Neural cell (in vitro differentiated cells): ENCODE measurements around the gene ERVMER34-1. TPM values are rescaled to one million over a fixed set of nuclear protein-coding genes. Genes with fewer than 3 reads are reported as not detected.

Source experiments
- H2AFZ ChIP-seq: fragments of 200-600, 300-800 bp; sonication (generic), shearing (Covaris generic); 2 replicates; pipeline ENCODE4 v1.6.0; 2014; ENCODE audit warnings: low read depth, mild to moderate bottlenecking, antibody characterized with exemption, low read length, moderate library complexity
- H3F3A ChIP-seq: fragments of 200-600 bp; shearing (Covaris generic); 2 replicates; pipeline ENCODE4 v1.6.1; 2016; ENCODE audit warnings: mild to moderate bottlenecking, moderate library complexity, mixed read lengths, antibody characterized with exemption, low read length; ENCODE audit not compliant: insufficient read depth, poor library complexity, severe bottlenecking
- H3K27ac ChIP-seq: fragments of 200-600, 300-800 bp; sonication (generic), shearing (Covaris generic); 2 replicates; pipeline ENCODE4 v1.5.1; 2014; ENCODE audit warnings: mild to moderate bottlenecking, low read length, moderate library complexity
- H3K27me3 ChIP-seq: fragments of 300-800, 200-600 bp; sonication (generic), shearing (Covaris generic); 2 replicates; pipeline ENCODE4 v1.6.0; 2014; ENCODE audit warnings: mild to moderate bottlenecking, low read depth, low read length, moderate library complexity; ENCODE audit not compliant: insufficient read depth
- H3K36me3 ChIP-seq: fragments of 300-800, 200-600 bp; sonication (generic), shearing (Covaris generic); 2 replicates; pipeline ENCODE4 v1.5.1; 2014; ENCODE audit warnings: mild to moderate bottlenecking, antibody characterized with exemption, low read length, moderate library complexity; ENCODE audit not compliant: insufficient read depth
- H3K4me2 ChIP-seq: fragments of 300-800, 200-600 bp; sonication (generic), shearing (Covaris generic); 2 replicates; pipeline ENCODE4 v1.6.0; 2014; ENCODE audit warnings: mild to moderate bottlenecking, low read length
- H3K4me3 ChIP-seq: fragments of 300-800, 200-600 bp; sonication (generic), shearing (Covaris generic); 2 replicates; pipeline ENCODE4 v1.5.1; 2014; ENCODE audit warnings: mild to moderate bottlenecking, low read length, moderate library complexity
- H3K79me2 ChIP-seq: fragments of 200-600 bp; shearing (Covaris generic); replicated peaks from 2 replicates; pipeline ENCODE4 v1.6.0; 2014; ENCODE audit warnings: mild to moderate bottlenecking, low read length, moderate library complexity; ENCODE audit not compliant: insufficient read depth
- H3K9ac ChIP-seq: fragments of 300-800, 200-600 bp; sonication (generic), shearing (Covaris generic); 2 replicates; pipeline ENCODE4 v1.6.1; 2016; ENCODE audit warnings: mild to moderate bottlenecking, low read length, mixed read lengths
- H3K9me2 ChIP-seq: fragments of 200-600 bp; shearing (Covaris generic); 2 replicates; pipeline ENCODE4 v1.6.1; 2016; ENCODE audit warnings: mild to moderate bottlenecking, low read length, mixed read lengths; ENCODE audit not compliant: insufficient read depth
- H3K9me3 ChIP-seq: fragments of 200-600, 300-800 bp; sonication (generic), shearing (Covaris generic); 2 replicates; pipeline ENCODE4 v1.6.1; 2016; ENCODE audit warnings: mild to moderate bottlenecking, mixed run types, low read length, moderate library complexity, mixed read lengths
- H4K20me1 ChIP-seq: fragments of 200-600 bp; shearing (Covaris generic); 2 replicates; pipeline ENCODE4 v1.6.1; 2016; ENCODE audit warnings: mild to moderate bottlenecking, mixed run types; ENCODE audit not compliant: insufficient read depth
- CTCF ChIP-seq: fragments of 450-650 bp; IDR thresholded peaks from 2 replicates; pipeline ENCODE4 v1.5.1; 2014; ENCODE audit warnings: antibody characterized with exemption, mild to moderate bottlenecking, moderate library complexity; ENCODE audit not compliant: poor library complexity, severe bottlenecking
- EP300 ChIP-seq: fragments of 450-650 bp; conservative IDR thresholded peaks from 2 replicates; pipeline ENCODE4 v1.6.1; 2014; ENCODE audit warnings: antibody characterized with exemption, mild to moderate bottlenecking, moderate library complexity; ENCODE audit not compliant: poor library complexity, severe bottlenecking
- EZH2 ChIP-seq: fragments of 200-600, 300-800 bp; shearing (Covaris generic), sonication (generic); IDR thresholded peaks from 2 replicates; pipeline ENCODE4 v1.6.1; 2014; ENCODE audit warnings: antibody characterized with exemption, low read length, borderline replicate concordance, mild to moderate bottlenecking; ENCODE audit not compliant: insufficient read depth, poor library complexity, severe bottlenecking
- MXI1 ChIP-seq: fragments of 450-650 bp; conservative IDR thresholded peaks from 2 replicates; pipeline ENCODE4 v1.6.1; 2014; ENCODE audit warnings: antibody characterized with exemption, mild to moderate bottlenecking; ENCODE audit not compliant: poor library complexity, severe bottlenecking
- POLR2AphosphoS5 ChIP-seq: IDR thresholded peaks from 2 replicates; pipeline ENCODE4 v1.6.1; 2012
- RAD21 ChIP-seq: fragments of 450-650 bp; conservative IDR thresholded peaks from 2 replicates; pipeline ENCODE4 v1.6.1; 2014; ENCODE audit warnings: antibody characterized with exemption, mild to moderate bottlenecking, moderate library complexity
- REST ChIP-seq: IDR thresholded peaks from 2 replicates; pipeline ENCODE4 v1.6.1; 2012; ENCODE audit warnings: borderline replicate concordance
- SMC3 ChIP-seq: fragments of 450-650 bp; conservative IDR thresholded peaks from 2 replicates; pipeline ENCODE4 v1.6.1; 2014; ENCODE audit warnings: antibody characterized with exemption, mild to moderate bottlenecking, moderate library complexity; ENCODE audit not compliant: poor library complexity
- TAF1 ChIP-seq: IDR thresholded peaks from 2 replicates; pipeline ENCODE4 v1.6.1; 2012; ENCODE audit warnings: low read depth
- polyA plus RNA-seq: library from polyadenylated mRNA; depleted of rRNA; stranded (reverse); fragments of >200 nt; gene quantifications from 2 replicates; pipeline ENCODE4 v1.2.3, GENCODE V29; 2014

Gene ERVMER34-1
- polyA plus RNA-seq, 1 donor from 2014 or later, result not detected

DNA sequence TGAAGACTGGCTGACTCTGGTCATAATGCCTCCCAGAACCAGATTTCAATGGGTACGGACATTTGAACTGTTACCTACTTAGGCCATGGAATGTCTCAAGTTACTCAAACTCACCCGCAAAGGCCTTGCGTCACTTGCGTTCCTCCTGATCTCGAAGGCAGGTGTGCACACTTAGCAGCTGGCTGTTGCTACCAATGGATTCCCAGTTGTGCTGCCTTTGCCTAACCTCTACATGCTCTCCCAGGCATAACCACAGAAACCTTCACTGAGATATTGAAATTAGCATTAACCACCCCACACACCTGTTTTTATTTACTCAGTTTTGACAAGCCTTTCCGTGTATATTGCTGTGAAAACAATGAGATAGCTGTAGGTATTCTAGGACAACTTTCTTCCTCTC lies 2.8 kb downstream of the ERVMER34-1 start:
- Histone ChIP-seq H3K9me2 (no peaks in the 10 kb centered on the region), H4K20me1 (no peaks in the 10 kb centered on the region), H3K36me3 (no peaks in the 10 kb centered on the region), H3K4me2 (no peak overlapping the region), H3K27me3 (peaks cover 21% of the 10 kb centered on the region), H3F3A (no peaks in the 10 kb centered on the region), H3K79me2 (no peaks in the 10 kb centered on the region), H3K9me3 (no peaks in the 10 kb centered on the region), H3K9ac (no peak overlapping the region), H2AFZ (no peak overlapping the region), H3K27ac (no peak overlapping the region), H3K4me3 (no peak overlapping the region)
- TF ChIP-seq REST (no peak), EZH2 (no peak), POLR2AphosphoS5 (no peak), EP300 (no peak), MXI1 (no peak), SMC3 (no peak), CTCF (no peak), TAF1 (no peak), RAD21 (no peak)

GRCh38 chr4:52744588-52744987 lies 6.6 kb downstream of the ERVMER34-1 start:
- H3F3A ChIP-seq, result no peaks in the 10 kb centered on the region
- TF ChIP-seq SMC3 (no peak), EZH2 (no peak), TAF1 (no peak), MXI1 (no peak), EP300 (no peak), REST (no peak), CTCF (no peak), RAD21 (no peak), POLR2AphosphoS5 (no peak)
- H3K36me3 ChIP-seq, result no peaks in the 10 kb centered on the region
- H3K9me3 ChIP-seq, result no peaks in the 10 kb centered on the region
- H4K20me1 ChIP-seq, result no peaks in the 10 kb centered on the region
- no peaks in the 10 kb centered on the region for H3K27me3 ChIP-seq
- no peak overlapping the region for H3K4me2 ChIP-seq
- H3K4me3 ChIP-seq, result no peak overlapping the region
- no peaks in the 10 kb centered on the region for H3K79me2 ChIP-seq
- no peak overlapping the region for H2AFZ ChIP-seq
- H3K9ac ChIP-seq, result no peak overlapping the region
- H3K27ac ChIP-seq, result no peak overlapping the region
- H3K9me2 ChIP-seq, result no peaks in the 10 kb centered on the region
